ENCODE measurements around the gene CACNA1D.

Gene CACNA1D

GRCh38 chr3:53665608-53666425 lies 171.4 kb downstream of the CACNA1D start:
- DNase-seq (ENCODE audit: low read depth, low spot score) = no peak
- ChIA-PET CTCF (no interaction called here), POLR2A (interaction anchor here (0.6 kb wide), 1 partner anchor 55 kb away, joined by 3 read pairs; no protein-coding TSS in a partner anchor)
- TF ChIP-seq CTCF (IDR thresholded peaks at IDR 0.05; ENCODE audit: insufficient read depth, low read length, missing control alignments) = no peak
- no peak overlapping the region for H3K4me3 ChIP-seq (ENCODE audit: low read depth, low read length)

- no peak for DNase-seq (ENCODE audit: low read depth, low spot score)
- TF ChIP-seq CTCF (IDR thresholded peaks at IDR 0.05; ENCODE audit: insufficient read depth, low read length, missing control alignments) = peak; percentile 23
- H3K4me3 ChIP-seq (ENCODE audit: low read depth, low read length) = no peak overlapping the region
- POLR2A ChIA-PET = no interaction called here
- CTCF ChIA-PET = interaction anchor here (0.6 to 1.8 kb wide), 6 partner anchors 9 to 252 kb away, joined by 3 to 7 read pairs (median 4); no protein-coding TSS in a partner anchor
These were observed 174.5 kb downstream of the CACNA1D start for GRCh38 chr3:53668872-53669271.

GRCh38 chr3:53670721-53671120 lies 176.3 kb downstream of the CACNA1D start:
- no peak for TF ChIP-seq CTCF (IDR thresholded peaks at IDR 0.05; ENCODE audit: insufficient read depth, low read length, missing control alignments)
- ChIA-PET POLR2A (no interaction called here), CTCF (no interaction called here)
- no peak overlapping the region for H3K4me3 ChIP-seq (ENCODE audit: low read depth, low read length)
- DNase-seq (ENCODE audit: low read depth, low spot score) = no peak

- DNase-seq (ENCODE audit: low read depth, low spot score) = no peak
- ChIA-PET POLR2A (no interaction called here), CTCF (no interaction called here)
- TF ChIP-seq CTCF (IDR thresholded peaks at IDR 0.05; ENCODE audit: insufficient read depth, low read length, missing control alignments) = no peak
- no peak overlapping the region for H3K4me3 ChIP-seq (ENCODE audit: low read depth, low read length)
These were observed 177.0 kb downstream of the CACNA1D start for GRCh38 chr3:53671192-53671960.

GRCh38 chr3:53671961-53672299 lies 177.5 kb downstream of the CACNA1D start:
- no peak overlapping the region for H3K4me3 ChIP-seq (ENCODE audit: low read depth, low read length)
- POLR2A ChIA-PET = interaction anchor here (0.6 kb wide), 1 partner anchor 828 kb away, joined by 3 read pairs; no protein-coding TSS in a partner anchor
- no peak for DNase-seq (ENCODE audit: low read depth, low spot score)
- CTCF ChIA-PET = no interaction called here
- TF ChIP-seq CTCF (IDR thresholded peaks at IDR 0.05; ENCODE audit: insufficient read depth, low read length, missing control alignments) = no peak

GRCh38 chr3:53672981-53673380 lies 178.6 kb downstream of the CACNA1D start:
- H3K4me3 ChIP-seq (ENCODE audit: low read depth, low read length) = no peak overlapping the region
- ChIA-PET CTCF (interaction anchor here (1.6 kb wide), 1 partner anchor 38 kb away, joined by 5 read pairs; no protein-coding TSS in a partner anchor), POLR2A (no interaction called here)
- TF ChIP-seq CTCF (IDR thresholded peaks at IDR 0.05; ENCODE audit: insufficient read depth, low read length, missing control alignments) = no peak
- no peak for DNase-seq (ENCODE audit: low read depth, low spot score)
